Fibroblast of peridontal ligament (primary cell): ENCODE results near the gene PSMA5.
"Not testable (repeated sequence)": the region's sequence is repeated elsewhere in the genome, so short reads cannot be mapped to it uniquely, and the experiment has no call there.

Experiments
- DNase-seq: peaks from one replicate; pipeline ENCODE4 v3.0.0-alpha.2; 2010; ENCODE audit errors: extremely low read depth

PSMA5 gene

DNA sequence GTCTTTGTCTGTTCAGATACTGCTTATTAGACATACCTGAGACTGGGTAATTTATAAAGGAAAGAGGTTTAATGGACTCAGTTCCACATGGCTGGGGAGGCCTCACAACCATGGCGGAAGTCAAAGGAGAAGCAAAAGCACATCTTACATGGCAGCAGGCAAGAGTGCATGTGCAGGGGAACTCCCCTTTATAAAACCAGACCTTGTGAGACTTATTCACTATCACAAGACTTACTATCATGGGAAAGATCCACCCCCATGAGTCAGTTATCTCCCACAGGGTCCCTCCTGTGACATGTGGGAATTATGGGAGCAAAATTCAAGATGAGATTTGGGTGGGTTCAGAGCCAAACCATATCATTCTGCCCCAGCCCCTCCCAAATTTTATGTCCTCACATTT lies 7.1 kb upstream of the PSMA5 start:
- DNase-seq, result no peak

DNA sequence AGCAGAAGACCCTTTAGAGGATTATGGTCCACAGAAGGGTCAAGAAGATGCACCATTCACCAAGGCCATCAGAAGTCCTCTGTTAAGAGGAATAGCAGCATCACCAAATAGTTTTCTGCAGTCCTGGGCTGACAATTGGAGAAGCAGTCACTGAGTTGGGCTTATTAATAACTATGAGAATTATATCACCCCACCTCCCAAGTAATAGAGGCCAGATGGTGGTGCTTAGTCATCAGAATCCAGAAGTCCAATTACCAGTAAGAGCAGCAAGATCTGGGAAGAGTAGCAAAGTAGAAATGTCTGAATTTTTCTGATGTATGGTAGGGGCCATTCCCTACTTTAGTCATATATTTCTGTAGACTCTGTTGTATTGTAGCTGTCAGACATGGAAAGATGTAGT lies 6.1 kb upstream of the PSMA5 start:
- peak; percentile 56 for DNase-seq

DNA sequence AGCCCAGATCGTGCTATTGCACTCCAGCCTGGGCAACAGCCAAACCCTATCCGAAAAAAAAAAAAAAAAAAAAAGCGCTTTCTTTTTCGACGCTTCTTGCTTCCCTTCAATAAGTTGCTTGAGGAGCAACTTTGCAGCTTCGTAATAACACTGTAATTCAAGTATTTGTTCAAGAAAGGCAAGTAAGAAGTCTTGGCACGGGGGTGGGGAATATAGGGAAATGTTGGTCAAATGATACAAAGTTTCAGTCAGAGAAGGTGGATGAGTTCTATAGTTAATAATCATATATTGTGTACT lies 871 bp upstream of the PSMA5 start:
- peak; percentile 46 for DNase-seq

DNA sequence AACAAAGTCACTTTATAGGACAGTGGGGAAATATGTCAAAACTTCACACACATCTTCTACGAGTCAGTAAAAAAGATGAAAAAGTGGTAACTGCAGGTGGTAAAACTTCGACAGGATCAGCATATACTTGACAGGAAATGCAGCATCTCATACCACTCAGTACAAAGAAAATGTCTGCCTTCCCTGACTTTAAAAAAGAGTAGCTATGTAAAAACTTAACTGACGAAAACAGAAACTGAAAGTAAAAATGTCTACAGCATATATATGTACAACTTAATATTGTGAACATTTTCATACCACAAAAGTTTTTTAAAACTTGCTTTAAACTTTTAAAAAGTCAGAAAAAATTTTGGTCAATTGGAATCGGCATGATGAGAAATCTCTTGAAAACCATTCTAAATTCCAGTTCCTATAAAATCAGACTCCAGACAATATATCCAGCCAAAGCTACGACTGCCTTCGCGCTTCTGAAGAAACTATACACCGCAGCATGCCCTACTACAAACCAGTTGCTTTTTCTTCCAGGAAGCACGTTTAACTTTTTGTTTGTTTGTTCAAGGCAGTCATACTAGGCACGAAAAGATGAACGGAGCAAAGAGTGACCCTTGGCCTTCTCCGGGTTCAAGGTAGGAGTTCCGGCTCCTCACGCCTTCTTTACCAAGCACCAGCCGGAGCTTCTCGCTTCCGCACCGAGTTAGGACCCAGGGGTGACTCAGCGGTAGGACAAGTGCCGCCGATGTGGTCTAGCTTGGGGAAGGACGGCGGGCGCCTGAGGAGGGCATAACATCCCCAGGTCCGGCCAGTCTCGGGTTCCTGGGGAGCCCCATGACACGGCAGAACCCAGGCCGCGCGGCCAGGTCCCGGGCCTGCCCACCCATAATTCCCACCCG lies 612 bp downstream of the PSMA5 start:
- DNase-seq, result peak; percentile 44

DNA sequence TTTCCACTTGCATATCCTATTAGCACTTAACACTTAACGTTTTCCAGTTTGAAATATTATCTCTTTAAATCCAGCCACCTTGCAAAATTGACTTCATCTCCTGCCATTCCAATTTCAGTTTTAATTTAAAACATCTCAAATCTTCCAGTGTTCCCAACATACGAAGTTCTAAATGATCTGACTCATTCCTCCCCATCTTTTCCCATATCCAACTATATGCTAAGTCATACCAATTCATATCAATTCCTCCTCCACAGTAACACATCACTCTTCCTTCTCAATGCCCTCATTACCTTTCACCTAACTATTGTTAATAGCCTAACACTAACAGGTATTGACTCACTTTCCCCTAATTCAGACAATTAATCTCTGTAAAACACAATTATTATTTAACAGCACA lies 2.8 kb downstream of the PSMA5 start:
- no peak for DNase-seq

DNA sequence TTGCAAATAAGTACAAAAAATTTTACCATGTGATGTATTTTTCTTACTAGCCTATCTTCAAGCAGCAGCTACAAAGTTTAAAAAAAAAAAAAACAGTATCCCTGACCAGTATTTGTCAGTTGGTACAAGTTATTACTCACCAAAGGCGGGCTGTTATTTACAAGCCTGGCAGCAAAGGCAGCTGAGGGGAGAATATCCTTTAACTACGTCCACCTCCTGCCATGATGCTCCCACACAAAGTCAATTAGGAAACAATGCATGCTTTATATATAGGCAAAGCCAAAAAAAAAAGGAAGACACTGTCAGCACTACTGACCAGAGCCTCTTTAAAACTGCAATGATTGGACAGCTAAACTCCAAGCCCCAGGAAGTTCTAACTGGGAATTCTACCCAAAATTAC lies 13.7 kb downstream of the PSMA5 start:
- no peak for DNase-seq

DNA sequence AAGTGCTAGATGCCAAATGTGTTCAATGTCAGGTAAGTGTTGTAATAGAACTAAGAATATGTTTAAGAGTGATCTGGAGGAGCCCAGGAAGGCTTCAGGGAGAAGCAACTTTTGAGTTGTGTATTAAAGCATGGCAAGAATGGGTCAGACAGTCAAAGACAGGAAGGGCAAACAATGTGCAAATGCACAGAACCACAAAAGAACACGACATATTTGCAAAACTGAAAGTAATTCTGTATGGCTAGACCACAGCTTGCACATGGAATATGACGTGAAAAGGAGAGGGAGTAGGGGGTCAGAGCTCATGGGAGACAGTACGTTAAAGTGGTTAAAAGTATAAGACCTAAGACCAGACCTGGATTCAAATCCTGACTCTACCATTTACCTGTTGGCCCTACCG lies 21.4 kb downstream of the PSMA5 start:
- no peak for DNase-seq

DNA sequence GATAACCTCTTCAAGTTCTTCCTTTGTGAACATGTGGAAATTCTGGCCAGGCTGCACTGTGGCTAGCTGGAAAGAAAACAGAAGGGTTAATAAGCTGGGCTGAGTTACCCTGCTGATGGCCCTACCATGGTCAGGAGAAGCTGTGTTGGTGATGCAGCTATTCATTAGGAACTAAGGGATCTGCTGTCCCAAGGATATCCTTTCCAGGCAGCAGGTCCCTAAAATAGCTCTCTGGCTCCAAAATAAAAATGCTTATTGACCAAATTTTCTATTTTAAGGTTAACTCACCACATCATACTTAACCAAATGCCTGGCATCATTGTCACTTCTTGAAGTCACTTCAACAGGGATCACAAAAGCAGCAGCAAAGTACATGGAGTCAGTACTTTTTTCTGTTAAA lies 24.2 kb downstream of the PSMA5 start:
- no peak for DNase-seq

DNA sequence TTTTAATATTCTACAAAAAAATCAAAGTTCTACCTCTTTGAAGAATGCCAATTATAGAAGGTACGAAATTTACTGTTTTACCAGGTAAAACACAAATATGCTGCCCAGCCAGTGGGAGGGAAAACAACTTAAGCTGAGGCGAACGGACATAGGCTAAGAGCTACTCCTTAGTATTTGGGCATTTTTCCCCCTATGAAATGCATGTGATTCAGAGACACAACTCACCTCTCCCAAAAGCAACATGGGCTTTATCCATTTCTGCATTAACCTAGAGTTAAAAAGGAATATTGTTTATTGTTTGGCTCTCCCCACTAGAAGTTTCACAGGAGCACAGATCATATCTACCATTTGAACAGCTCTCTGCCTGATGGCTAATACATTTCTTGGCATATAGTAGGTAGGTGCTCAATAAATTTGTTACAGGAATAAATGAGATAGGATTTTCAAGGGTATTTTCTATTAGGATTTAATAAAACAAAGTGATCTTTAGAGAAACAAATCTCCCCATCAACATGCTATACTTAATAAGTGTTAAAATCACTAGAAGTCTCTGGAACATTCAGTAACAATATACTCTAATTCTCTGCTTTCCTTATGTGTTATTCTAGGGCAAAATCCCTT lies 26.1 kb downstream of the PSMA5 start:
- no peak for DNase-seq

DNA sequence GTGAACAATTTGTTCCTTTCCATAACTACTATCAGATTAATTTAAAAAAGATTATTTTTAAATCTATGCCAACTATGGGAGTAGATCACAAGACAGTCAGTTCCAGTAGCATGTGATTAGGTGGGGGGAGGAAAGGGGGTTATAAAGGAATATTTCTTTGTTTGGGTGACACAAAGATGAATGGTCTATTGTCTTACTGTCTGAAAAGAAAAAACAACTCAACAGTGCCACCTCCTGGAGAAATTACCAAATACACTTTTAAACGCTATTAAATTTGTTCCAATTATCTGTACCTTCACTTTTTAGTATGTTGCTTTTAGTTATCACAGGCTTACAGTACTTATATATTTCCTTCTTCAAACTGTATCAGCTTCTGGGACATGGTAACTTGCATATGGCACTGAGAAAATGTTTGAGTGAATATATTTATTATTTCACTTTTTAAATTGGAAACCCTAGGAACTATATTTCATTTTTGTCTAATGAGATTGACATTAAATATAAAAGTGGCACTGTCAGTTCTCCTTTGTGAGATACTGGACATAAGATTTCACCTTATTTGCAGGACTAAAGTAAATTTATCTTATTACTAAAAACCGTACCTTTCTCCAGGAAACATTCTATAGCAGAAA lies 26.8 kb downstream of the PSMA5 start:
- DNase-seq, result peak; percentile 86

DNA sequence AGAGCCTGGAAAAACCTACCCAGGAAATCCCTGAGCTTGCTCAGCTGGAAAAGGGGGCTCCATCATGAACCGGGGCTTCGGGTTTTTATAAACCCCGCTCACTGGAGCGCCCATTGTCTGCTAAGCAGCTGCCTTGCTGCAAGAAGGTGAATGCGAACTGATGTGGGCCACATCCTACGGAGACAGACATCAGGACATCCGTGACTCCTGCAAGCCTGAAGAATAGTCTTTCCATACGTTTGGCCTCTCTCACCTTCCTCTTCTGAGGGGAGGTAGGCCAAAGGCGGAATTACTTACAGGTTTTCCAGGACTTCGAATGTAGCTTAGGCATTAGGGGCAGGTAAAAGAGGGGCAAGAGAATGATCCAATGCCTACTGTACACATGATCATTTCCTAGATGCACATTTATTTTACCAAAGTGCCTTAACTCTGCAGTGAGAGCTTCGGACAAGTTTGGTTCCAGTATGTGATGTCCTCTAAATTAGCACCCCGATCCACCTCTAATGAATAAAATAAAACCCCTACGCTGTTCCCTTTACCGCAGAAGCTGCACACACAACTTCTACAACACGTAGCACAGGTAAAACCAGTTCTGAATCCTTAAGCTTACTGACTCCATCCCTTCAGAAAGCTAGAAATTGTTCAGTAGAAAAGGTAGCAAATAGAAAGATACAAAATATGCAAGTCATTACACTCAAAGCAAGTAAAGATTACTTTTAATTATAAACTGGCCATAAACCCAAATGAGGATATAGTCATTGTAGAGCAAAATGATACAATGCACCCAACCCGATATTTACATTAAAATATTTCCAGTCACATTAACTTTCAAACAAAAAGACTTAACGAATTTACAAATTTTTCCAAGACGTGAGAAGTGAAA lies 27.7 kb downstream of the PSMA5 start:
- no peak for DNase-seq

DNA sequence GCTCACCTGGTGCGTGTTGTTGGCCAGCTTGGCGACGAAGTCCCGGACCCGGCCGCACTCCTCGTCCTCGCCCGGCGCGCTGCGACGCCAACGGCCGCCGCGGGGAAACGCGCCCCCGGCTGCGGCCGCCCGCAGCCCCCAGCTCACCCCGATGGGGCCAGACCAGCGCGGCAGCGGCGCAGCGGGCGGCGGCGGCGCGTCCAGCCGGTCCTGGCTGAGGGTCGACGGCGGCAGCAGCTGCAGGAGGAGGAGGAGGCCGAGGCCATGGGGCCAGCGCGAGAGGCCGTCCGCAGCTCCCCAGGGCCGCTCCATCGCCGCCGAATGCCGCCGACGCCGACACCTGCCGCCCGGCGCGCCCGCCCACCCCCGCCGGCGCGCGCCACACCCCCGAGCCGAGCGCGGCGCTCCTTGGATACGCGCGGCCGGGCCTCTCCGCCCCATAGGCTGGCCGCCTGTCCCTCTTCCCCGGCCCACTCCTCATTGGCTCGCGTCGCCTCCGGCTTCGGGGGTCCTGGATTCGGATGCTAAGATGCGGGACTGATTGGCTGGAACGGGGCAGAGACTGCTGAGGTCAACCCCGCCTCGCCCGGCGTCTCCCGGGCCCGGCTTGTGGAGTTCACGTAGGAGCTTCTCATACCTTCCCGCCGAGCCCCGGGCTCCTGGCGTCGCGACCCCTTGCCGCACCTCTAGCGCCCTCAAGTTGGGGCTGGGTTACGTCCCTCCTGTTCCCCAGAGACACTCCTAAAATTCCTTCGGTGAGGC lies 28.5 kb downstream of the PSMA5 start, which contains the start of gene SORT1:
Gene SORT1 (minus strand): TSS at position 338 of the 762 bp plus-strand sequence. CDS start 26 bp downstream, at position 312.
- DNase-seq, result peak; percentile 66

DNA sequence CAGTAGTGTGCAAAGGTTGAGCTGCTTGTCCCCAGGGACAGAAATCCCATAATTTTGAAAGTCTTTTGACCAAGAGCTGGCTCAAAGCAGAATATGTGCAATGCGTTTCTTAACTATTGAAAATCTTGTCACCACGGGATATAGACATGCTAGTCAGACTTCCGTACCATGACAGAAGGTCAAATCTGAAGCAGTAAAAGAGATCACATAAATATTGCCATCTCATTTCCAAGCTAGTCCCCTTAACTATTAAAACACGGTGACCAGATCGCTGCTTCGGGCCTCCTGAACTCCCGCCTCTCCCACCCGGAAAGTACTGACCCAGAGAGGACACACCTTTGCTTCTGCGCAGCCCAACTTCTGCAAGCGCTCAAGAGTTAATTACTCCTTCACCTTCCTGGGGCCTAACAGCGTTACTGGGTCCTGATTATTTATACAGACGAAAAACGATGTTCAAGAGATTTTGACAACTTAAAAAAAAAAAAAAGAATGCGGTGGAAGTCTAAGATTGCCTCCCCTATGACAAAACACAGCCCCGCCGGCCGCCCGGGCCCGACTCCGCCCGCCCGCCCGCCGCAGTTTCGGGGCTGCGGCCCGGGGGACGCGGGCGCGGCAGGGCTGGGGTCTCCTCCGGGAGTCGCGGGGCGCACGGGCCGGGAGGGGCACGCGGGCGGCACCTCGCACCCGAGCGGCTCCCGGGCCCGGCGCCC lies 29.2 kb downstream of the PSMA5 start:
- DNase-seq, result no peak

DNA sequence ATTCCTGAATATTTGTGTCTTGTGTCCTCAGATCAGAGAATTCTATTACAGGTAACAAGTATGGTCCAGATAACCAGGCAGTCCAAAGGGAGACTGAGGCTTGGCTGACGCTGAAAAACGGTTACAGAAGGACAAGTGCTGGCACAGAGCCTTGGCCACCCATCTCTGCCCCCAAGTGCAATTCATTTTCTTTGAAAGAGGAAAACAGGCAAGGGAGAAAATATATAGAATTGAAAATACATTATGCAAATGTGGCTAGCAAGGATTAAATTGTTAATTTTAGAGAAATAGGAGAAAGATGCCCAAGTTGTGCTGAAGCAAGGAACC lies 29.8 kb downstream of the PSMA5 start:
- no peak for DNase-seq

DNA sequence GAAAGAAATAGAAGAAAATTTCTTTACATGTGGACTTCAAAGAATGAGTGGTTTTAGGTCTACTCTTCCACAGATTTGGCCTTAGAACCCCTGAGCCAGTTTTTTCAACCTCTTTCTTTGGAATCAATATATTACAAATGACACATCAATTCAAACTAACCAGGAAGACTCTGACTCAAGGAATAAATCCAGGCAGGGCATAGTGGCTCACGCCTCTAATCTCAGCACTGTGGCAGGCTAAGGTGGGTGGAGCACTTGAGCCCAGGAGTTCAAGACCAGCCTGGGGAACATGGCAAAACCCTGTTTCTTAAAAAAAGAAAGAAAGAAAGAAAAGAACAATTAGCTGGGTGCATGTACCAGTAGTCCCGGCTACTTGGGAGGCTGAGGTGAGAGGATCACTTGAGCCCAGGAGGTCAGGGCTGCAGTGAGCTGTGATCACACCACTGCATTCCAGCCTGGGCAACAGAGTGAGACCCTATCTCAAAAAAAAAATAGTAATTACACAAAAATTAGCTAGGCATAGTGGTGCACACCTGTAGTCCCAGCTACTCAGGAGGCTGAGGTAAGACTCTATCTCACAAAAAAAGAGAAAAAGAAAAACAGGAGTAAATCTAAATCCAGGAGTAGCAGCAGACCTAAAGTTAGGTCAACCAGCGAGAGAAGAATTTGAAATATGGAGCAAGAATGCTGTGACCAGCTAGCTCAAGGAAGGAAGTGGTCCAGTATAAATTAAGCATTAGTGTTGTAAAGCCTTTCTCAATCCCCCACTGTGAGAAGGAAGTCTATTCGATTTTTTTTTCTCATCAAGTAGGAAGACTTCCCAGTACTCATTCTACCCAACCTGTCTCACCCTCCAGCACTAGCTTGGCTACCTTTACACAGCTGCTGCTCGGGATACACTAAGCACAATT lies 30.4 kb downstream of the PSMA5 start:
- peak; percentile 46 for DNase-seq

DNA sequence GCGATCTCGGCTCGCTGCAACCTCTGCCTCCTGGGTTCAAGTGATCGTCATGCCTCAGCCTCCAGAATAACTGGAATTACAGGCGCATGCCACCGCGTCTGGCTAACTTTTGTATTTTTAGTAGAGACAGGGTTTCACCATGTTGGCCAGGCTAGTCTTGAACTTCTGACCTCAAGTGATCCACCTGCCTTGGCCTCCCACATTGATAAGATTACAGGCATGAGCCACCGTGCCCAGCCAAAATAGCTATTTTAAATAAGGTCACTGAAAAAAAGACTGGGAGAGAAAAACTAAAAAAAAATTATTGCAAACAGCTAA lies 31.0 kb downstream of the PSMA5 start:
- DNase-seq, result not testable (repeated sequence)

DNA sequence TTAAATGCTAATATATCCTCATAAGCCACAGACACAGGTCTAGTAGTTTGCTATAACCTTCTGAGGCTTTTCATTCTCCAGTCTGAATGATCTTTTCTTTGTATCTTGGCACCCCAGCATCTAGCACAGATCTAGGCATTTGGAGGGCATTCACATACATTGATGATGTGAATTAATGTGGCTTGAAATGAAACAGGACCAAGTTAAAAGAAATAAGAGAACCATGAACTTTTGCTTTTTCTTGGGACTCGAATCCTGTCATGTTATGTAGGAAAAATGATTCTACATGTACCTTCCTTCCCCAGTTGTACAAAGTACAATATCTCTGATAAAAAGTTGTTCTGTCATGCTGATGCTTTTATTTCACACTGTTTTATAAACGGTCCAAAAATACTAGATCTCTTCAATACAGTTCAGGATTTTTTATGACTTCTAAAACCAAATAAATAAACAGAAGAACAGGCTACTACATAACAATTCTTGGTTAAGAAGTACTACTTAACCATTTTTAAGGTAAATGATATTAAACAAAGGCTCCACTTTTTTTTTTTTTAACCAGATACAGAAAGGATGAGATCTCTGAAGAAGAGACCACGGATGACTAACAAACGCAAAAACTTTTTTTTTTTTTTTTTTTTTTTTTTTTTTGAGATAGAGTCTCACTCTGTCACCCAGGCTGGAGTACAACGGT lies 31.5 kb downstream of the PSMA5 start:
- DNase-seq, result no peak

DNA sequence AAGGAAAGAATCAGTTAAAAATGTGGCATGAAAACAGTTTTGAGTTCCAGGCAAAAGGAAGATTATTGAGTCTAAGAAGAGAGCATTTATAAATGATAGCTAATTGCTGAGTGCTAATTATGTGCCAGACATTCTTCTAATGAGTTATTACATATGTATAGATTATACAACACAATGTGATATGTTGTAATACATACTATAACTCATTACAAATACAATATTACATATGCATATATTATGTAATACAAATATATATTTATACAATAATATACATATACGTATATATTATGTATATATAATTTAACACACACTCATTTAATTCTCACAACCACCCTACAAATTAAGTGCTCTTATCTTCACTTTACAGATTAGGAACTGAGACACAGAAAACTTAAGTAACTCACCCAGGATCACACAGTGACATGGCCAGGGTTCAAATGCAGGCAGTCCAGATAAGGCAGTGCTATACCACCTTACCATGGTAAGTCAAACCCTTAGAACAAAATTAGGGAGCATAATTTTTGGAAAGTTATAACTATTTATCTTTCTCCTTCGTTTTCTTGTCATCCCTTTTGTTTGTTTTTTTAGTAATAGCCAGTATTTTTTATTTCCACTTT lies 32.5 kb downstream of the PSMA5 start:
- no peak for DNase-seq
